K562 (cell line): ENCODE data around the gene KLKB1. TPM values are rescaled to one million over a fixed set of nuclear protein-coding genes. Genes with fewer than 3 reads are reported as not detected.

Experiments
- CREB1 ChIP-seq, 2 experiments: sonication (generic) in 1 of 2; formaldehyde crosslinking in 1 of 2; IDR thresholded peaks; 2 replicates each; pipeline versions ENCODE4 v1.6.1 to v1.8.0; 2012 to 2022; ENCODE audit warnings: inconsistent platforms in 1 of 2, mild to moderate bottlenecking in 1 of 2, missing genetic modification reagents in 1 of 2, moderate library complexity in 1 of 2
- MCM5 ChIP-seq: fragments of 450-650 bp; IDR thresholded peaks from 2 replicates; pipeline ENCODE4 v1.6.1; 2016; ENCODE audit warnings: low read depth
- PHF20 ChIP-seq: fragments of 450-650 bp; IDR thresholded peaks from 2 replicates; pipeline ENCODE4 v1.6.1; 2018; ENCODE audit not compliant: partially characterized antibody
- SMC3 ChIP-seq: conservative IDR thresholded peaks from 2 replicates; pipeline ENCODE4 v1.6.1; 2011; ENCODE audit warnings: low read depth, low read length, improper control_type of control experiment; ENCODE audit not compliant: insufficient read depth
- TAF7 ChIP-seq: fragments of 450-650 bp; IDR thresholded peaks from 2 replicates; pipeline ENCODE4 v1.6.1; 2016; ENCODE audit warnings: missing genetic modification characterization, missing compliant biosample characterization
- ZNF253 ChIP-seq: fragments of 250-450 bp; sonication (Bioruptor Pico); conservative IDR thresholded peaks from 2 replicates; pipeline ENCODE4 v1.6.1; 2021; ENCODE audit warnings: mild to moderate bottlenecking
- polyA plus RNA-seq, 8 experiments: library from polyadenylated mRNA; depleted of rRNA in 4 of 8; stranded (reverse) in 5 of 8; unstranded in 3 of 8; fragments of >200 nt; fragmentation: Nextera tagmentation in 2 of 8; fragmentation: Illumina TruSeq in 1 of 8; extraction: Ambion mirVana in 2 of 8; extraction: Trizol in 1 of 8; gene quantifications; 2 replicates each; pipeline versions ENCODE4 v1.2.1 to v1.2.3, GENCODE V29; 2011 to 2014; ENCODE audit warnings: inconsistent platforms in 1 of 8, missing spikeins in 1 of 8
- total RNA-seq, 7 experiments: library from RNA; depleted of rRNA in 6 of 7; stranded (reverse); fragments of >200 nt in 6 of 7; fragmentation: Illumina TruSeq in 2 of 7; extraction: Trizol in 2 of 7; gene quantifications; 2 replicates each; pipeline versions ENCODE4 v1.2.1 to v1.2.3, GENCODE V29; 2011 to 2021; ENCODE audit warnings: low replicate concordance in 1 of 7
- TF ChIP-seq, protein P1 (sequence below): sonication (generic); formaldehyde crosslinking; IDR thresholded peaks from 2 replicates; pipeline ENCODE4 v1.8.0; 2023; ENCODE audit warnings: mild to moderate bottlenecking, missing genetic modification reagents
- TF ChIP-seq, protein P2 (sequence below), 2 experiments: fragments of 450-650 bp; conservative IDR thresholded peaks; 2 replicates each; pipeline ENCODE4 v1.6.1; 2017; ENCODE audit warnings: mild to moderate bottlenecking in 2 of 2, moderate library complexity in 2 of 2
- TF ChIP-seq, protein P3 (sequence below): sonication (generic); formaldehyde crosslinking; IDR thresholded peaks from 2 replicates; pipeline ENCODE4 v1.8.1; 2023; ENCODE audit warnings: missing genetic modification reagents, mild to moderate bottlenecking, borderline replicate concordance
- TF ChIP-seq, protein P4 (sequence below): fragments of 250-450 bp; sonication (Bioruptor Pico); IDR thresholded peaks from 2 replicates; pipeline ENCODE4 v1.4.0; 2020; ENCODE audit warnings: borderline replicate concordance
- TF ChIP-seq, protein P5 (sequence below): sonication (generic); formaldehyde crosslinking; IDR thresholded peaks from 2 replicates; pipeline ENCODE4 v1.9.0; 2022; ENCODE audit warnings: mild to moderate bottlenecking, missing genetic modification reagents
- TF ChIP-seq, protein P6 (sequence below): sonication (generic); formaldehyde crosslinking; IDR thresholded peaks from 2 replicates; pipeline ENCODE4 v1.8.1; 2022; ENCODE audit warnings: missing genetic modification reagents

KLKB1 gene
- total and polyA plus RNA-seq, 9 of the 15 experiments (the other 6 are each of a cell fraction or from before 2014, with no cell fraction given) = 0.27 TPM; not detected in 8

DNA sequence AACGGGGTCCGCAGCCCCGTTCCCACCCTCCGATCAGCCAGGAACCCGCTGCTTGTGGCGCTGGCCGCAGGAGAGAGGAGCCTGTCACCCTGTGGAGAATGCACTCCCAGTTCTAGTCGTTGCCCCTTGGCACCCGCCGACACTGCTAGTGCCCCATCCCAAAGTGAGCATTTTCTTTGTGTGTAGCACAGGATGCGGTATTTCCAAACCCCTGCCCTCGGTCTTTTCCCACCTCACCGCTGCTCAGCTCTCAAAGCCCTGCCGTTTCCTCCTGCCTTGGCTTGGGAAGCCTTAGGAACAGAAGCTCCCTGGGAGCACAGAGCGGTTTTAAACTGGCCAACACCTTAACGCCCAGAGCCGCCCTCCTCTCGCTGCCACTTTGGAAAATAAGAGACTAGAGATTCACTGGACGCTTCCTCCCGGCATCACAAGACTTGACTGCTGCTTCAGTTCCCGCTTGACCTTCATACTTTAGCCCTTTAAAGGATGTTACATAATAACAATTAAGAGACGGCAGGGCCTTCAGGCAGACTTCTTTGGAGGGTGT lies 35.2 kb upstream of the KLKB1 start (continued):
- TF ChIP-seq, protein P1, sequence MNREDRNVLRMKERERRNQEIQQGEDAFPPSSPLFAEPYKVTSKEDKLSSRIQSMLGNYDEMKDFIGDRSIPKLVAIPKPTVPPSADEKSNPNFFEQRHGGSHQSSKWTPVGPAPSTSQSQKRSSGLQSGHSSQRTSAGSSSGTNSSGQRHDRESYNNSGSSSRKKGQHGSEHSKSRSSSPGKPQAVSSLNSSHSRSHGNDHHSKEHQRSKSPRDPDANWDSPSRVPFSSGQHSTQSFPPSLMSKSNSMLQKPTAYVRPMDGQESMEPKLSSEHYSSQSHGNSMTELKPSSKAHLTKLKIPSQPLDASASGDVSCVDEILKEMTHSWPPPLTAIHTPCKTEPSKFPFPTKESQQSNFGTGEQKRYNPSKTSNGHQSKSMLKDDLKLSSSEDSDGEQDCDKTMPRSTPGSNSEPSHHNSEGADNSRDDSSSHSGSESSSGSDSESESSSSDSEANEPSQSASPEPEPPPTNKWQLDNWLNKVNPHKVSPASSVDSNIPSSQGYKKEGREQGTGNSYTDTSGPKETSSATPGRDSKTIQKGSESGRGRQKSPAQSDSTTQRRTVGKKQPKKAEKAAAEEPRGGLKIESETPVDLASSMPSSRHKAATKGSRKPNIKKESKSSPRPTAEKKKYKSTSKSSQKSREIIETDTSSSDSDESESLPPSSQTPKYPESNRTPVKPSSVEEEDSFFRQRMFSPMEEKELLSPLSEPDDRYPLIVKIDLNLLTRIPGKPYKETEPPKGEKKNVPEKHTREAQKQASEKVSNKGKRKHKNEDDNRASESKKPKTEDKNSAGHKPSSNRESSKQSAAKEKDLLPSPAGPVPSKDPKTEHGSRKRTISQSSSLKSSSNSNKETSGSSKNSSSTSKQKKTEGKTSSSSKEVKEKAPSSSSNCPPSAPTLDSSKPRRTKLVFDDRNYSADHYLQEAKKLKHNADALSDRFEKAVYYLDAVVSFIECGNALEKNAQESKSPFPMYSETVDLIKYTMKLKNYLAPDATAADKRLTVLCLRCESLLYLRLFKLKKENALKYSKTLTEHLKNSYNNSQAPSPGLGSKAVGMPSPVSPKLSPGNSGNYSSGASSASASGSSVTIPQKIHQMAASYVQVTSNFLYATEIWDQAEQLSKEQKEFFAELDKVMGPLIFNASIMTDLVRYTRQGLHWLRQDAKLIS (CRISPR knock-in tag) = no peak; the same call in 1 of the 2 replicates
- TF ChIP-seq TAF7 (tag) = 0 out of 2 replicates have a peak, but pooled peaks have one; percentile 46
- no peak for TF ChIP-seq SMC3
- no peak for TF ChIP-seq MCM5
- TF ChIP-seq, protein P2, sequence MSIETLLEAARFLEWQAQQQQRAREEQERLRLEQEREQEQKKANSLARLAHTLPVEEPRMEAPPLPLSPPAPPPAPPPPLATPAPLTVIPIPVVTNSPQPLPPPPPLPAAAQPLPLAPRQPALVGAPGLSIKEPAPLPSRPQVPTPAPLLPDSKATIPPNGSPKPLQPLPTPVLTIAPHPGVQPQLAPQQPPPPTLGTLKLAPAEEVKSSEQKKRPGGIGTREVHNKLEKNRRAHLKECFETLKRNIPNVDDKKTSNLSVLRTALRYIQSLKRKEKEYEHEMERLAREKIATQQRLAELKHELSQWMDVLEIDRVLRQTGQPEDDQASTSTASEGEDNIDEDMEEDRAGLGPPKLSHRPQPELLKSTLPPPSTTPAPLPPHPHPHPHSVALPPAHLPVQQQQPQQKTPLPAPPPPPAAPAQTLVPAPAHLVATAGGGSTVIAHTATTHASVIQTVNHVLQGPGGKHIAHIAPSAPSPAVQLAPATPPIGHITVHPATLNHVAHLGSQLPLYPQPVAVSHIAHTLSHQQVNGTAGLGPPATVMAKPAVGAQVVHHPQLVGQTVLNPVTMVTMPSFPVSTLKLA (conservative IDR thresholded peaks at IDR 0.05) = 0 out of 4 replicates have a peak, but pooled peaks of 1 of the 2 experiments have one; percentile 16
- TF ChIP-seq, protein P3, sequence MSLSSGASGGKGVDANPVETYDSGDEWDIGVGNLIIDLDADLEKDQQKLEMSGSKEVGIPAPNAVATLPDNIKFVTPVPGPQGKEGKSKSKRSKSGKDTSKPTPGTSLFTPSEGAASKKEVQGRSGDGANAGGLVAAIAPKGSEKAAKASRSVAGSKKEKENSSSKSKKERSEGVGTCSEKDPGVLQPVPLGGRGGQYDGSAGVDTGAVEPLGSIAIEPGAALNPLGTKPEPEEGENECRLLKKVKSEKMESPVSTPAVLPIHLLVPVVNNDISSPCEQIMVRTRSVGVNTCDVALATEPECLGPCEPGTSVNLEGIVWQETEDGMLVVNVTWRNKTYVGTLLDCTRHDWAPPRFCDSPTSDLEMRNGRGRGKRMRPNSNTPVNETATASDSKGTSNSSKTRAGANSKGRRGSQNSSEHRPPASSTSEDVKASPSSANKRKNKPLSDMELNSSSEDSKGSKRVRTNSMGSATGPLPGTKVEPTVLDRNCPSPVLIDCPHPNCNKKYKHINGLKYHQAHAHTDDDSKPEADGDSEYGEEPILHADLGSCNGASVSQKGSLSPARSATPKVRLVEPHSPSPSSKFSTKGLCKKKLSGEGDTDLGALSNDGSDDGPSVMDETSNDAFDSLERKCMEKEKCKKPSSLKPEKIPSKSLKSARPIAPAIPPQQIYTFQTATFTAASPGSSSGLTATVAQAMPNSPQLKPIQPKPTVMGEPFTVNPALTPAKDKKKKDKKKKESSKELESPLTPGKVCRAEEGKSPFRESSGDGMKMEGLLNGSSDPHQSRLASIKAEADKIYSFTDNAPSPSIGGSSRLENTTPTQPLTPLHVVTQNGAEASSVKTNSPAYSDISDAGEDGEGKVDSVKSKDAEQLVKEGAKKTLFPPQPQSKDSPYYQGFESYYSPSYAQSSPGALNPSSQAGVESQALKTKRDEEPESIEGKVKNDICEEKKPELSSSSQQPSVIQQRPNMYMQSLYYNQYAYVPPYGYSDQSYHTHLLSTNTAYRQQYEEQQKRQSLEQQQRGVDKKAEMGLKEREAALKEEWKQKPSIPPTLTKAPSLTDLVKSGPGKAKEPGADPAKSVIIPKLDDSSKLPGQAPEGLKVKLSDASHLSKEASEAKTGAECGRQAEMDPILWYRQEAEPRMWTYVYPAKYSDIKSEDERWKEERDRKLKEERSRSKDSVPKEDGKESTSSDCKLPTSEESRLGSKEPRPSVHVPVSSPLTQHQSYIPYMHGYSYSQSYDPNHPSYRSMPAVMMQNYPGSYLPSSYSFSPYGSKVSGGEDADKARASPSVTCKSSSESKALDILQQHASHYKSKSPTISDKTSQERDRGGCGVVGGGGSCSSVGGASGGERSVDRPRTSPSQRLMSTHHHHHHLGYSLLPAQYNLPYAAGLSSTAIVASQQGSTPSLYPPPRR = no peak
- TF ChIP-seq, protein P4, sequence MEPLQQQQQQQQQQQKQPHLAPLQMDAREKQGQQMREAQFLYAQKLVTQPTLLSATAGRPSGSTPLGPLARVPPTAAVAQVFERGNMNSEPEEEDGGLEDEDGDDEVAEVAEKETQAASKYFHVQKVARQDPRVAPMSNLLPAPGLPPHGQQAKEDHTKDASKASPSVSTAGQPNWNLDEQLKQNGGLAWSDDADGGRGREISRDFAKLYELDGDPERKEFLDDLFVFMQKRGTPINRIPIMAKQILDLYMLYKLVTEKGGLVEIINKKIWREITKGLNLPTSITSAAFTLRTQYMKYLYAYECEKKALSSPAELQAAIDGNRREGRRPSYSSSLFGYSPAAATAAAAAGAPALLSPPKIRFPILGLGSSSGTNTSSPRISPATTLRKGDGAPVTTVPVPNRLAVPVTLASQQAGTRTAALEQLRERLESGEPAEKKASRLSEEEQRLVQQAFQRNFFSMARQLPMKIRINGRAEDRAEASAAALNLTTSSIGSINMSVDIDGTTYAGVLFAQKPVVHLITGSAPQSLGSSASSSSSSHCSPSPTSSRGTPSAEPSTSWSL (CRISPR knock-in tag) = no peak
- no peak for TF ChIP-seq PHF20
- TF ChIP-seq ZNF253 (CRISPR knock-in tag) = no peak
- TF ChIP-seq, protein P5, sequence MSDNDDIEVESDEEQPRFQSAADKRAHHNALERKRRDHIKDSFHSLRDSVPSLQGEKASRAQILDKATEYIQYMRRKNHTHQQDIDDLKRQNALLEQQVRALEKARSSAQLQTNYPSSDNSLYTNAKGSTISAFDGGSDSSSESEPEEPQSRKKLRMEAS = no peak; the same call in 1 of the 2 replicates
- no peak for TF ChIP-seq CREB1 (IDR thresholded peaks at IDR 0.05)
- TF ChIP-seq CREB1 (CRISPR knock-in tag; IDR thresholded peaks at IDR 0.05) = no peak
- TF ChIP-seq, protein P6, sequence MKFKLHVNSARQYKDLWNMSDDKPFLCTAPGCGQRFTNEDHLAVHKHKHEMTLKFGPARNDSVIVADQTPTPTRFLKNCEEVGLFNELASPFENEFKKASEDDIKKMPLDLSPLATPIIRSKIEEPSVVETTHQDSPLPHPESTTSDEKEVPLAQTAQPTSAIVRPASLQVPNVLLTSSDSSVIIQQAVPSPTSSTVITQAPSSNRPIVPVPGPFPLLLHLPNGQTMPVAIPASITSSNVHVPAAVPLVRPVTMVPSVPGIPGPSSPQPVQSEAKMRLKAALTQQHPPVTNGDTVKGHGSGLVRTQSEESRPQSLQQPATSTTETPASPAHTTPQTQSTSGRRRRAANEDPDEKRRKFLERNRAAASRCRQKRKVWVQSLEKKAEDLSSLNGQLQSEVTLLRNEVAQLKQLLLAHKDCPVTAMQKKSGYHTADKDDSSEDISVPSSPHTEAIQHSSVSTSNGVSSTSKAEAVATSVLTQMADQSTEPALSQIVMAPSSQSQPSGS (CRISPR knock-in tag) = no peak
